HG02938 (cell line): ENCODE data around the gene COL1A2.

ENCODE experiments used
- ATAC-seq: cut with Tn5 transposase; IDR thresholded peaks from one replicate; pipeline ENCODE4 v1.9.1; 2021; ENCODE audit warnings: mild to moderate bottlenecking, moderate library complexity; ENCODE audit not compliant: unreplicated experiment

The COL1A2 gene

DNA sequence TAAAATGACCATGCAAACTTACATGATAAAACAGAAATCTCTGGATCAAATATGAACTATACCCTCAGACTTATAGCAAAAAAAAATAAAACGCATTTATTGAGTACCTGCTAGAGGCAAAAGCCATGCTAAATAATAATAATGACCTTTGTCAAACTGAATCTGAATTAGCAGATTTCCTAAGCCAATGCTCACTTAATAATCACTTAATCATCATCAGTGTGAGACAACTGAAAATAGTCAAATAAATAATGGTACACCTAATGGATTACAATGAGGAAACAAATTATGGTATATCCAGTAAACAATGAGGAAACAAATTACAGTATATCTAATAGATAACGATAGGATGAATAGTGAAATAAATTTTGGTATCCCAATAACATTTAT lies 37.6 kb downstream of the COL1A2 start:
- no peak for ATAC-seq

DNA sequence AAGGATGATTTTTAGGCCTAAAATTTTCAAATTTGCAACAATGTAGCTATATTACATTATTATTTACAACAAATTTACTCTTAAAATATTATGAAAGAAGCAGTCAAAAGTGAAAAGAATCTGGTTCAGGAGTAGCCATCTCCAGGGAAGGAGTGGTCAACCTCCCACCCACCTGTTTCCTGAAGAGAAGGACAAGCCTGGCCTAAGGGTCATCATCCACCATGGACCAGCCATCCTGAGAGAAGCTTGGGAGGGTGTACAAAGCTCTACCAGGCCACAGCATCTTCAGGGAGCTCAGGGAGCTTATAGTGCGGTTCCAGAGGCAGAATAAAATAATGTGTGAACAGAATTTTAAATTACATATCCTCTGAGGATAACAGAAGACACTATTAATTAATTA lies 38.1 kb downstream of the COL1A2 start:
- no peak for ATAC-seq

DNA sequence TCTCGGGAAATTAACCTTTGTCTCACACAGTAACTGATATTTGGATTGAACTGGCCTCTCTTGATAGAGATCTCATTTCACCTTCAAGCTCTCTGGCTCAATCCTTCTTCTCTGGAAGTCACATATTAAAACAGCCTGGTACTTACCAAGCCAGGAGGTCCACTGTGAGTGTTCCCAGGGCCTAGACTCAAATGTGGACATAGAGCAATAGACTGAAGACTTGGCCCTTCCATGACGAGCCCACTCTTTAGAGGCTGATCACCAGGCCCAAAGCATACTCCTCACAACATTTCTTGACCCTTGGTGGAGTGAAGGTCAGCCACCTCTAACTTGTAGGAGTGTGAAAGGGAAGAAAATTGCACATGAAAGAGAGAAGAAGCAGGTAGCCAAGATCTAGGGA lies 38.5 kb downstream of the COL1A2 start:
- no peak for ATAC-seq

DNA sequence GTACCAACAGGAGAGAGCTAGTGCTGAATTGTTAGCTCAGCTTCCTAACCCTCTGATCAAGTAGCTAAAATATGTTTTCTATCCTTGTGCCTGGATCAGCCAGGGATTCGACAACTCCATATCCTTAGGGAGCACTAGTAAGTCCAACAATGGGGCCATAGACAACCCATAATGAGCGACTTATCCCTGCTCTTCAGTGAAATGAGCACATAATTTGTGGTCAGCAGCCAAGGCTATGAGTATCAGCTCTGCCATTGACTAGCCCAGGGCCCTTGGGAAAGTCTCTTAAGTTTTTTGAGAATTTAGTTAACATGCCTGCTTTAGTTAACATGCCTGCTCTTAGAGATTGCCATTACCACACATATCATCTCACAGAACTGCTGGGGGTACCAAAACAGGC lies 39.3 kb downstream of the COL1A2 start:
- no peak for ATAC-seq

DNA sequence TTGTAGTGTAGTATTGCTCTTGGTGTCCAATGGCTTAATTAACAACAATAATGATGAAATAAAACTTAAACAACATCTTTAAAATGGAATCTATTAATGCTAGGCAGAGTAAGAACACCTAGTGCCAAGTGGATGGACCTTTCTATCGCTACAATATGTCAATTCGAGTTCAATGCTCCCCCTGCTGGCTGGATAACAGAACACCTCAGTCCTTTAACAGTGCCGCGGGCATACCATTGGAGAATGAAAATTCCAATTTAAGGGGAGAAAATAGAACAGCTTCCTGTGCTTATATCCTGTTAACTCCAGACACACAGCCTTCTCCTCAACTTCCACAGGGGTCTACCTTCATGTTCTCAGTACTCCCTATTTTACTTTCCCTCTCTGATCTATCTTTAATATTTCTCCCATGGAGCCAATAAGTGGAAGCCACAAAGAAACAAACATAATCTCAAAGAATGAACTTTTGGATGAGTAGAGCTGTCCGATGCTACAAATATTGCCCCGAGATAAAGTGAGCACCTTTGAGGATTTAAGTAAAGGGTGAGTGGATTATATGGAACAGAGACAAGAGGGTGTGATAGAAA lies 41.4 kb downstream of the COL1A2 start:
- peak; percentile 98 for ATAC-seq

DNA sequence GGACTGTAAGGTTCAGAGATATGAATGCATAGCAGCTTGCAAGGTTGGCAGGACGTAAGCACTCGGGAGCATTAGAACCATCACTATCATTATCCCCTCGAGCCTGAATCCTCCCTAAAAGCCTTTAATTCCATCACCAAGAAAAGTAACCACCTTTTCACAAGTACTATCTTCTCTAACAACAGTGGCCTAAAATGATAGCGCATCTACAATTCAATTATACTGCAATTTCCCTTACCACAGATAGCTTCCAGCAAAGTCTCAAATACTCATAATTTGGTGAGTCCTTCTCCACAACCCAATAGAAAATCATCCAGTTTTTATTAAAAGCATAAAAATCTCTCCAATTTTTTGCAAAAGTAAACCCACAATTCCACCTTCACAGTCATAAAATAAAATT lies 42.0 kb downstream of the COL1A2 start:
- no peak for ATAC-seq

DNA sequence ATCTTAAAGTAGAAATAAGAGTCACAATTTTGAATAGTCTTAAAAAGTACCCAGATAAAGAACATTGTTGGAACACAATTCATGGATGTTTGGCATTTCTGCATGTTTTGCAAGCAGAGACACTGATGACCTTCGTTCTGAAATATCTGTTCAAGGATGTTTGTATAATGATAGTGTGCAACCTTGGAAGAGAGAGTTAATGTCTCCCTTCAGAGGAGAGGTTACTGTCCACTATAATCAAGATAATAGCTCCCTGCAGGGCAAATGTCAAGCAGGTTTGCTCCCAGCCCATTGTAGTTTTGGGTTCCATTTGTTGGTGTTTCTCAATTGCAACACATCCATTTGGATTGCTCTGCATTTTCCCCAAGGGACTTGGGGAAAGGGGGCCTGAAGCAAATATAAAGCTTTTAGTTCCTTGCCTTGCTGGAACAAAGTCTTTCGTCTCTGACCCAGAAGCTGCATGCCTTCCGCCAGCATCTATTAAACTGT lies 45.2 kb downstream of the COL1A2 start:
- ATAC-seq = no peak

DNA sequence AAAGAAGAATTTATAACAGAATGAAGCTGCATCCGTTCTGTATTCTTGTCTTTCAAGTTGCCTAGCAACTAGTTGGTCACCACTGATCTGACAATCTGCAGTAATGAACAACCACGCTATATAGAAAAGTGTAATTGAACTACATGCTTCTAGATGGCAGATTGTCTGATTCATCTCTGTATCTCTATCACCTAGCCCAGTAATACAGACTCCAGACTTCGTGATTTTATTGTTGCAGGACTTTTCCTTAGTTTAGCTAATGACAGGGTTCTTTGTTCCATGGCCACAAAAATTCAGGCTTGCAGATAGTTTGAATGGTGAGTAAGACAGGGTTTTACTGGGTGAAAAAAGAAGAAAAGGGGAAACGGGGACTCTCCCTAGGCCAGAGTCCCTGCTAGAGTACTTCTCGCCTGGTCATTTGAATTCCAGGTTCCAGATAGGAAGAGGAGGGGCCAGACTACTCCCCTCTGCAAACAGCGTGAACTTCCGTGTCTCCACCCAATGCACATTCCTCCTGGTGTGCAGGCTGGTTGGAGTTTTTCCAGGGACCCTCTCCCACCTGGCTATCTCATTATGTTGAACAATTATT lies 45.9 kb downstream of the COL1A2 start:
- no peak for ATAC-seq

DNA sequence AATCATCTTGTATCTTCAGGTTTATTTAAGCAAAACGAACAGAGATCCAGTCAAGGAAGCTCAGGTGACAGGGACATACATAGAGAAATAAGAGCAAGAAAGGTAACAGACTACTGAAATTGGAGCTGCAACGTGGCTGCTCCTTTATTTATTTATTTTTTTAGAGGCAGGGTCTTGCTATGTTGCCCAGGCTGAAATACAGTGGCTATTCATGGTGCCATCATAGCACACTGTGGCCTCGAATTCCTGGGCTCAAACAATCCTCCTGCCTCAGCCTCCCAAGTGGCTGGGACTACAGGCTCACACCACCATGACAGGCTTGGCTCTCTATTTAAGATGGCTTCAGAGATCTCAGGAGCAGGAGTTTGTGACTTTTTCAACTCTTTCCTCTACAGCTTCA lies 46.4 kb downstream of the COL1A2 start:
- ATAC-seq = no peak

DNA sequence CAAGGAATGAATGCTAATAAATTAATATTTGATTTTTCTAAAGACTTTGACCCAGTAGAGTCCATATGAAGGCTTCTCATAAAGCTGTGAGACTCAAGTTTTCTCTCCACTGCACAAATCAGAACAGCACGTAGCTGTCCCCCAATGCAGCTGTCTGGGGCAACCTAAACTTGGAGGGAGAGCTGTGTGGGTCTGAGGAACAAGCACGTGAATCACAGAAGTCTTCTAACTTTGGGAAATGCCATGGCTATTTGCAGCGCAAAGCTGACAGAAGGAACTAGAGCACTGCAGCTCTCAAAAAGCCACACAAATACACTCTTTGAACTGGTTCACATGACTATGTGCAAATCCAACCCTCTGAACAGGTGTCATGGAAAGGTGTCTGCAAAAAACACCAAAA lies 47.9 kb downstream of the COL1A2 start:
- ATAC-seq = no peak

DNA sequence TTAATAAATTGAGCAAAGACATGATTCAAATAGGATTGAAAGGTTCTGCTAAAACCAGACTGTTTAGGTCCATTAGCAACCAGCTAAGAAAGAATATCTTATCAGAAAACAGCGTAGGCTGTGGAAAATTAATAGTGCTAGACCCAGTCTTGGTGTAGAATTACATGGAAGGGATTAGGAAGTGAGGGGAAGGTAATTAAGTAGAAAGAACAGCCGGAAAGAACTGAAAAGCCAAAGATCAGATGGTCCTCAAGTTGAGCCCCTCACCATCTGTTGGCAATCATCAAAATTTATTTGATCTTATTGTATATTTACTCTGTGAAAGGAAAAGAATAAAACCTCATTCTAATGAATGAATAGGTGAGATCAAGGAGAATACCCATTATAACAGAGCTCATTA lies 50.1 kb downstream of the COL1A2 start:
- ATAC-seq = no peak

DNA sequence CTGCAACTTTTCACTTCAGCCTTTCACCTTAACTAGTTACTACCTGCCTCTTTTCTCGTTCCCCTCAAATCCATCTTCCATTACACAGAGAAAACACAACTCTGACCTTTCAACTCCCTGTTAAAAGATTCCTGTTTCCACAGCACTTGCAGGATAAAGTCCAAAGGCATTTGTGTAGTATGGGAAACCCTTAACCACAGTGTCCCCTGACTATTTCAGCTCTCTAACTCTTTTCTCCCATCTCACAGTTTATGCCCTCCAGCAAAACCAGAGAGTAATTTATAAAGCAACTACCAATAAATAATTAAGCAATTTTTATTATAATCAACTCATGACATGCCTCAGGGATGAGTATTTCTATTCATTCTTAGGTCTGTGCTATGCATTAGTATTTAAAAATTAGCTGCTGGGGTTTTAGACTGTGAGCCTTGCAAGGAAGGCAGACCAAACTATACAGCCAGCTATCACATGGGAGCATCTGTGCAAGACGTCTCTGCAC lies 51.0 kb downstream of the COL1A2 start:
- no peak for ATAC-seq

DNA sequence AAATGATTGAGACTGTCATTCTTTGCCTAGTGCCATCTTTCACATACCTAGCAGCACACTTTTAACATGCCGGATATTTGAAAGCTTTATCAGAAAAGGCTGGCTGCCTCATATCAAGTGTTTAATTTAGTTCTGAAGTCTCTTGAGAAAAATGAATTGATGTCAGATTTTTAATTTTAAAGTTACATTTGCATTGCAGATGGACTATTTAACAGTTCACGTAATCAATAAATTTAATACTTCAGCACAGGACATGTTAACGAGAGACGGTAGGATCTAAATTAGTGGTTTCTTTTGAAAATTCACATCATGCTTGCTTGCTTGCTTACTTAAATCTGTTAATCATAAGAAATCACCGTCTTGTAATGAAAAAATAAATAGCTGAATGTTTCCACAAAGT lies 51.6 kb downstream of the COL1A2 start:
- ATAC-seq = no peak

DNA sequence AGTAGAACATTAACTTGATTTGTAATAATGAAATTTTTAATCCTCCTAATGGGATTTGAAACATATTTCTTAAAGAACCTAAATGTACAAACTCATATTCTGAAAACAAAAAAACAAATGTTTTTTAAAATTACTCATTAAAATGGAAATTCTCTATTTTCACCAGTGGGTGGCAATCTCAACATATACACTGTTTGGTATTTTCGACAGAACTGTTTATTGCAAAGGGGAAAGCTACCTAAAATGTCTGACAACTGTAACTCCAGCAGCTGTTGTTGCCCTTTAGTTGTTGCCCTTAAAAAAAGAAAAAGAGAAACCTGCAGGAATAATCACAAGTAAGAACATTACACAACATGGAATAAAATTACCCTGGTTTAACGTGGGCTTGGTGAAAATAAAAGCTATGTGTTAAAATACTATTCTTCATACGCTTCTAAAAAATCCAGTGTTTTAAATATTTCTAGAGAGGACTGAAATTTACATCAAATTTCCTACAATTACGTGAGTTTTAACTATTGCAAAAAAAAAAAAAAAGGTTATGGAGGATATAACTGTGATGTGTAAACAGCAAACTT lies 54.5 kb downstream of the COL1A2 start:
- ATAC-seq = no peak

DNA sequence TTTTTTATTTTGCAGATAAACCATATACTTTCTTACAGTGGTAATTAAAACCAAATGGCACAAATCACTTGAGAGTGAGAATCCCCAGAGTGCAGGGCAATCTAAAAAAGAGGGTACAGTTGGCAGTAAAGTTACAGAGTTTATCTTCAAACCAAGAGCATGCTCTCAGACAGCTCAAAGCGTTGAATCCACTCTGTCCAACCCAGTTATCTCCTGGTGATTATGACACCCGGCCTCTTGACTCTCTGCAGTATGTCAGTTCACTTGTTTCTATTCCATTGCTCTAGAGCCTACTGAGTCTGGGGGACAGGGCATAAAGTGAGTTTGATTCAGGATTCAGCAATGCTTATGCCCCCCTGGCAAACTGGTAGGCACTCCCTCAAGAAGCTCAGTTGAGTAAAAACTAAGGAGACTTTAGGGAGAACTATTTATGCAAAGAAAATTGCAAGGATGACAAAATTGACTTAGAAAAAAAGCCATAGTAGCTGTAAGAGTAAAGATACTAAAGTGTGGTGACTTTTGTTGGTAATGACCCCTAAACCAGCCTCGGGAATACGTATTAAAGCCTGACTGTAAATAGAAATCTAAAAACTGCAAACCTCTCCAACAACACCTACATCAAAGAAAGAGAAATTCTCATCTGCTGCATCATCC lies 55.5 kb downstream of the COL1A2 start:
- ATAC-seq = no peak

DNA sequence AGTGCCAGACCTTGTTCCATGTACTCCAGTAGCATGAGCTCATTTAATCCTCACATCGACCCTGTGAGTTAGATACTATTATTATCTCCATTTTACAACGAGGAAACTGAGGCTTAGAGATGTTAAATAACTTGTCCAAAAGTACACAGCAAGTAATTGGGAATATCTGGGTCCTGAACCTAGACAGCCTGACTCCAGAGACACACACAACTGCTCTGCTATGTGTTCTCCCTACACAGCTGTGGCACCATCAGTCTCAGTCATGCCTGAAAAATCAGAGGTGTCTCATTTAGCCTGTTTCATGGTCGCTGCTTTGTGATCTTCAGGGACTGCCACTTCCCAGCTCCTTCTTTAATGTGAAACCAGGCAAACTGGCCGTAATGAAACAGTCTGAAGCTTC lies 56.5 kb downstream of the COL1A2 start:
- no peak for ATAC-seq

DNA sequence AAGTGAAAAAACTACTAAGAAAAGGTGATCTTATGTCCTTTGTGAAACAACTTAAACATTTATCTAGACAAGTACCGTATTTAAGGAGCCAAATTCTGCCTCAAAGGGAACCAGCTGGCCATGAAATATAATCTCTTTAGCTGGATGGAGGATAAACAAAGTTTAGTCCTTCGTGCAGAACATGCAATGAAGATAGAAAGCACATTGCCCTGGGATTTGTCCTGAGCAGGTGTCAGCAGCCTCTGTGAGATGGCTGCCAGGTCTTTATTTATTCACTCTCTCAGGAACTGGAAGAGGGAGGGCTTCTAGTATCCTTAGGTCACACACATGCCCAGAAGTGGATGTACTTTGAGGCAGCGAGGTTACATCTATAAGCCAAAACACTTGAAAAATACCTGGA lies 57.5 kb downstream of the COL1A2 start:
- no peak for ATAC-seq

DNA sequence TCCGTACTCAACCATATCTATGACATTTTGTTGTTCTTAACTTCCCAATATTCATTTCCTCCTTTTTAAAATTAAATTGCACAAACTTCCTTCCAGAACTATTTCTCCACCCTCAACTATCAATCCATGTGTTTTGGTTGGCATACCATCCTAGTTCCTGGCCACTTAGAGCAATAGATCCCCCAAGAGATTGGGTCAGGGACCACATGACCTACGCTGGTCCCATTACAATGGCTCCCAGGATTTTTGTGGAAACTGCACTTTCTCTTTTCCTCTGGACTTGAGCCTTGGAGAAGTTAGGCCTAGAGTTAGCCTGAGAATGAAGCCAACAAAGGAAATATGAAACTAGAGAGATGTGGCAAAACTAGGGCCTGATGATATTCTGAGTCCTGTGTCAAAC lies 59.2 kb downstream of the COL1A2 start:
- no peak for ATAC-seq

DNA sequence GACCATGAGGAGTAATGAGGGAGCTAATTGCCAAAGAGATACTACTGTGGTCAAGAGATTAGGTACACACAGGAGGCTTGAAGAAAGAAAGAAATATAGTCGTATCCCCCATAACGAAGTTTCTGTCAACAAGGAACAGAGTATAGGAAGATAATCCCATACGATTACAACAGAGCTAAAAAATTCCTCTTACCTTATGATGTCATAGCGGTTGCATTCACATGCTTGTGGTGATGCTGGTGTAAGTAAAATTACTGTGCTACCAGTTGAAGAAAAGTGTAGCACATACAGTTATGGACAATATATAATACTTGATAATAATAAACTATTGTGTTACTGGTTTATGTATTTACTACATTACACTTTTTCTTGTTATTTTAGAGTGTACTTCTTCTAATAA lies 63.3 kb downstream of the COL1A2 start:
- no peak for ATAC-seq

DNA sequence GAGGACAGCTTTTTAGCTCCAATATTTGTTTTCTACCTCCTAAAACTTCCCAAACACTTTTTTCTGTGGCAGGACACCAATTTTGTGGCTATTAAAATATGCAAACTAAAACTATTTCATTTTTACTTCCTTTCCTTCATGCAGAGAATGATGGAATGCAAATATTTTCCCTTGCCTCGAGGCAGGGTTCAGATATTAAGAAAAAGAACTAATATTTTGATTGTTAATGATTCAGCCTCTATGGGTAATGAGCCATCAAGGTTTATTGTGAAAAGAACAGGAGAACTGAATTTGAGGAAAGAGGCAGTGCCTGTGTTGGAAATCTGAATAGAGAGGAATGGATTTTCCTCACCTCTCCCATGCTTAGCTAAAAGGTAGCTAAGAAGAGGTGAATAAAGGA lies 71.8 kb downstream of the COL1A2 start:
- ATAC-seq = no peak

DNA sequence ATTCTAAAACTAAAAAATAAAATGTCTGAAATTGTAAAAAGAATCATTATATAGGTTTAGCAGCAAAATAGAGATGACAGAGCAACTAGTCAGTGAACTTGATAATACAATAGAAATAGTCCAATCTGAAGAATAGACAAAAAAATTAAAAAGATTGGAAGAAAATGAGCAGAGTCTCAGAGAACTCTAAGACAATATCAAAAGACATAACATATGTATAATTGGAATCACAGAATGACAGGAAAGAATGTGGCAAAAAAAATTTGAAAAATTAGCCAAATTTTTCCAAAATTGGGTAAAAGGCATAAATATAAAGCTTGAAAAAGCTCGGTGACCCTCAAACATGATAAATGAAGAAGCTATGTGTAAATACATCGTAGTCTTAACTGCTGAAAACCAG lies 76.9 kb downstream of the COL1A2 start:
- ATAC-seq = no peak

DNA sequence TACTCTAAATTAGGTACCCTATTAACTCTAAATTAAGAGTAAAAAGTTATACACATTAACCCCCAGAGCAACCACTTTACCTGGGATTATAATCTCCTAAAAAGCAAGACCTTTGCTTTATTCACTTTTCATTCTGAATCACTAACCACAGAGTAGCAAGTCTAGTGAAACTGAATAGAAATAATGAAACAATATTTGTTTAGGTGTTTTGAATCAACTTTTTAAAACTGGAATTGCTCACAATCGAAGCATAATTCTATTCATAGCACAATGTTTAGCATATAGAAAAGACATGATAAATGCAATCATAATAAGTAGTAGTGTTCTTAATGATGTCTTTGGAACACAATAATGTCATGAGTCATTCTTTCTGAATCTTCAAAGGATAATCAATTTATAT lies 77.9 kb downstream of the COL1A2 start:
- ATAC-seq = peak; percentile 71
